Measurements from ENCODE around the gene NPRL2.

GRCh38 chr3:50373146-50374051, 22.8 kb upstream of the NPRL2 start:
- TF ChIP-seq, protein P1, sequence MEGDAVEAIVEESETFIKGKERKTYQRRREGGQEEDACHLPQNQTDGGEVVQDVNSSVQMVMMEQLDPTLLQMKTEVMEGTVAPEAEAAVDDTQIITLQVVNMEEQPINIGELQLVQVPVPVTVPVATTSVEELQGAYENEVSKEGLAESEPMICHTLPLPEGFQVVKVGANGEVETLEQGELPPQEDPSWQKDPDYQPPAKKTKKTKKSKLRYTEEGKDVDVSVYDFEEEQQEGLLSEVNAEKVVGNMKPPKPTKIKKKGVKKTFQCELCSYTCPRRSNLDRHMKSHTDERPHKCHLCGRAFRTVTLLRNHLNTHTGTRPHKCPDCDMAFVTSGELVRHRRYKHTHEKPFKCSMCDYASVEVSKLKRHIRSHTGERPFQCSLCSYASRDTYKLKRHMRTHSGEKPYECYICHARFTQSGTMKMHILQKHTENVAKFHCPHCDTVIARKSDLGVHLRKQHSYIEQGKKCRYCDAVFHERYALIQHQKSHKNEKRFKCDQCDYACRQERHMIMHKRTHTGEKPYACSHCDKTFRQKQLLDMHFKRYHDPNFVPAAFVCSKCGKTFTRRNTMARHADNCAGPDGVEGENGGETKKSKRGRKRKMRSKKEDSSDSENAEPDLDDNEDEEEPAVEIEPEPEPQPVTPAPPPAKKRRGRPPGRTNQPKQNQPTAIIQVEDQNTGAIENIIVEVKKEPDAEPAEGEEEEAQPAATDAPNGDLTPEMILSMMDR (IDR thresholded peaks at IDR 0.05) = no peak
- no peak for TF ChIP-seq POLR2A (IDR thresholded peaks at IDR 0.05)

Measured in body of pancreas (tissue), 4 donors.